Superior temporal gyrus (tissue), 1 donor: ENCODE measurements around the gene CTCF.
"Not testable (repeated sequence)": the region's sequence is repeated elsewhere in the genome, so short reads cannot be mapped to it uniquely, and the experiment has no call there.

ENCODE experiments used
- DNase-seq: peaks from one replicate; pipeline ENCODE4 v3.0.0-alpha.2; 2016; ENCODE audit errors: extremely low spot score

CTCF gene

GRCh38 chr16:67533987-67534386 is 28.3 kb upstream of the CTCF start:
- DNase-seq, result not testable (repeated sequence)

GRCh38 chr16:67534431-67534830 is 27.9 kb upstream of the CTCF start:
- peak; percentile 5 for DNase-seq

- no peak for DNase-seq
Measured at GRCh38 chr16:67535201-67535600, 27.1 kb upstream of the CTCF start.

GRCh38 chr16:67537270-67537635 is 25.1 kb upstream of the CTCF start:
- no peak for DNase-seq

GRCh38 chr16:67537636-67538591 is 24.4 kb upstream of the CTCF start:
- DNase-seq, result no peak

GRCh38 chr16:67538666-67539101 is 23.6 kb upstream of the CTCF start:
- DNase-seq, result no peak

- DNase-seq, result no peak
Measured at GRCh38 chr16:67539271-67539670, 23.1 kb upstream of the CTCF start.

GRCh38 chr16:67539691-67540635 is 22.4 kb upstream of the CTCF start:
- DNase-seq, result no peak

GRCh38 chr16:67540756-67541155 is 21.6 kb upstream of the CTCF start:
- no peak for DNase-seq

- no peak for DNase-seq
Measured at GRCh38 chr16:67541391-67542263, 20.7 kb upstream of the CTCF start.

- DNase-seq, result no peak
Measured at GRCh38 chr16:67542464-67542863, 19.9 kb upstream of the CTCF start.

- no peak for DNase-seq
Measured at GRCh38 chr16:67543036-67543435, 19.3 kb upstream of the CTCF start.

- DNase-seq, result no peak
Measured at GRCh38 chr16:67543582-67543981, 18.7 kb upstream of the CTCF start.

- DNase-seq, result no peak
Measured at GRCh38 chr16:67544329-67544841, 17.9 kb upstream of the CTCF start.

GRCh38 chr16:67544844-67545664 is 17.3 kb upstream of the CTCF start:
- no peak for DNase-seq

- DNase-seq, result no peak
Measured at GRCh38 chr16:67545665-67546024, 16.7 kb upstream of the CTCF start.

- DNase-seq, result no peak
Measured at GRCh38 chr16:67546091-67546501, 16.2 kb upstream of the CTCF start.

GRCh38 chr16:67546761-67547422 is 15.4 kb upstream of the CTCF start:
- DNase-seq, result peak; percentile 78

- no peak for DNase-seq
Measured at GRCh38 chr16:67547423-67548264, 14.7 kb upstream of the CTCF start.
